ENCODE measurements around the gene SERPINB7. TPM values are rescaled to one million over a fixed set of nuclear protein-coding genes. Genes with fewer than 3 reads are reported as not detected.
A peak's percentile ranks its signal among the peaks of the same experiment; 100 is the strongest.

SERPINB7 gene
- total RNA-seq, 1 experiment from 2014 or later = 4.2 TPM

DNA sequence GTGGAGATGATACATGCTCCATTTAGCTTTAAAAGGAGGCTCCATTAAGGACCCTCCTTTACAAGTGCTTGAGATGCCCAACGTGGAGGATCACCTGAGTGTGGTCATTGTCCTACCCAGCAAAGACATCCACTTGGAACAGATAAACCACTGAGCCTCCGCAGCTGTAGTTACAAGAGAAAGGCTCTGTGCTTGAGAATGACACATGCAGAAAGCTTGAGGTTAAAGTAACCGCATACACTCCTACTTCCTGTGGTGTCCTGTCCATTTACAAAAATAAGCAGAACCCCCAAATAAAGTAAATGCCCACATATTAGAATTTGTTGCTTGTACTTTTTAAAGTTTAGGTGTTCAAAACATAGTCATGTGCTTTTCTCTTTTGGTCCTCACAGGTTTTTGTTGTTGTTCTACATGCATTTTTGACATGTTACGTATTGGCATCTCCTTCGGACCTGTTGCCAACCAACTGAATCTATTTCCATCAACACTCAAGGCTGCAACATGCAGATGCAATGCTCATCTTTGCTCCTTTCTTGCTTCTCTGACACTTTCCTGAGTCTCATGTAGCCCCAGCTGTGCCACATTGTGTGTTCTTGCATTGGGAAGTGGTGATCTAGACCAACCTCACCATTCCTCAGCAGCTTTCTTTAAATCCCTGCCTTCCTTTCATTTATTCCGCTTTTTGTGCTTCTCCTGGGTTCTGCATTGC, 56.0 kb downstream of the SERPINB7 start:
- intact Hi-C loops (cut with micrococcal nuclease; ENCODE audit: unreplicated experiment) = no loop called here
- no peaks in the 10 kb centered on the region for H3F3A ChIP-seq (ENCODE audit: insufficient read depth, low read depth)
- CTCF ChIA-PET = no interaction called here
- no peaks in the 10 kb centered on the region for H3K9me3 ChIP-seq (ENCODE audit: insufficient read depth, low read depth)
- no peak for DNase-seq
- H3K4me3 ChIP-seq = no peak overlapping the region
- H3K4me2 ChIP-seq = no peak overlapping the region
- BruUV-seq (replicated peaks) = no TSS peak
- H3K27ac ChIP-seq = no peak overlapping the region
- no peaks in the 10 kb centered on the region; the same call in 1 of the 2 replicates for H3K9me2 ChIP-seq (ENCODE audit: insufficient read depth)
- POLR2A ChIA-PET (ENCODE audit: unreplicated experiment) = no interaction called here
- no peaks in the 10 kb centered on the region for H3K27me3 ChIP-seq (ENCODE audit: insufficient read depth, low read depth)
- no peaks in the 10 kb centered on the region for H3K79me2 ChIP-seq (ENCODE audit: low read depth)
- H3K4me1 ChIP-seq (replicated peaks; ENCODE audit: insufficient read depth) = no peaks in the 10 kb centered on the region
- no peaks in the 10 kb centered on the region for H4K20me1 ChIP-seq (ENCODE audit: insufficient read depth)
- no peaks in the 10 kb centered on the region for H3K36me3 ChIP-seq (ENCODE audit: low read depth)
- H2AFZ ChIP-seq = peak overlapping the region; percentile 67; the same call in 1 of the 2 replicates
- TF ChIP-seq, protein P1, sequence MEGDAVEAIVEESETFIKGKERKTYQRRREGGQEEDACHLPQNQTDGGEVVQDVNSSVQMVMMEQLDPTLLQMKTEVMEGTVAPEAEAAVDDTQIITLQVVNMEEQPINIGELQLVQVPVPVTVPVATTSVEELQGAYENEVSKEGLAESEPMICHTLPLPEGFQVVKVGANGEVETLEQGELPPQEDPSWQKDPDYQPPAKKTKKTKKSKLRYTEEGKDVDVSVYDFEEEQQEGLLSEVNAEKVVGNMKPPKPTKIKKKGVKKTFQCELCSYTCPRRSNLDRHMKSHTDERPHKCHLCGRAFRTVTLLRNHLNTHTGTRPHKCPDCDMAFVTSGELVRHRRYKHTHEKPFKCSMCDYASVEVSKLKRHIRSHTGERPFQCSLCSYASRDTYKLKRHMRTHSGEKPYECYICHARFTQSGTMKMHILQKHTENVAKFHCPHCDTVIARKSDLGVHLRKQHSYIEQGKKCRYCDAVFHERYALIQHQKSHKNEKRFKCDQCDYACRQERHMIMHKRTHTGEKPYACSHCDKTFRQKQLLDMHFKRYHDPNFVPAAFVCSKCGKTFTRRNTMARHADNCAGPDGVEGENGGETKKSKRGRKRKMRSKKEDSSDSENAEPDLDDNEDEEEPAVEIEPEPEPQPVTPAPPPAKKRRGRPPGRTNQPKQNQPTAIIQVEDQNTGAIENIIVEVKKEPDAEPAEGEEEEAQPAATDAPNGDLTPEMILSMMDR (conservative IDR thresholded peaks at IDR 0.05) = no peak
- TF ChIP-seq EZH2 (IDR thresholded peaks at IDR 0.05; ENCODE audit: low read depth) = no peak

DNA sequence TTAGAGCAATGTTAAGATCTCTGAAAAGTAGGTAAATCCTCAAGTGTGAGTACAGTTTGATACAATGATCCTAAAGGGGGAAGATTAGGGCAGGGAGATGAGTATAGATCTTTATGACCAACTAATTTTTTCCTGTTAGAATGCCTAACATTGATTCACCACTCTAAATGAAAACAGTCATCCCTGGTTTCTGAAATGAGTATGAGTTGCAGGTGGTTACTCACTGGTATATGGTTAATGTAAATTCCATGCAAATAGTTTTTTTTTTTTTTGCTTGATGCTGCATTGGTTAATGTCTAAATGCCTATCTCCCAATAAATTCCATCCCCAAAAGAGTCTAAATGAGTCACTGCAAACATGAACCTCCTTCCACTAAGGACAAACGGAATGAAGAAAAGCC, 57.3 kb downstream of the SERPINB7 start:
- CTCF ChIA-PET = no interaction called here
- H3K27me3 ChIP-seq (ENCODE audit: insufficient read depth, low read depth) = no peaks in the 10 kb centered on the region
- TF ChIP-seq, protein P1 (conservative IDR thresholded peaks at IDR 0.05) = no peak
- TF ChIP-seq EZH2 (IDR thresholded peaks at IDR 0.05; ENCODE audit: low read depth) = no peak
- intact Hi-C loops (cut with micrococcal nuclease; ENCODE audit: unreplicated experiment) = no loop called here
- H4K20me1 ChIP-seq (ENCODE audit: insufficient read depth) = no peaks in the 10 kb centered on the region
- H3K79me2 ChIP-seq (ENCODE audit: low read depth) = no peaks in the 10 kb centered on the region
- POLR2A ChIA-PET (ENCODE audit: unreplicated experiment) = no interaction called here
- H3K9me3 ChIP-seq (ENCODE audit: insufficient read depth, low read depth) = no peaks in the 10 kb centered on the region
- H3K4me1 ChIP-seq (replicated peaks; ENCODE audit: insufficient read depth) = no peaks in the 10 kb centered on the region
- H3F3A ChIP-seq (ENCODE audit: insufficient read depth, low read depth) = no peaks in the 10 kb centered on the region
- H3K36me3 ChIP-seq (ENCODE audit: low read depth) = no peaks in the 10 kb centered on the region
- no peak overlapping the region for H3K27ac ChIP-seq
- BruUV-seq (replicated peaks) = no TSS peak
- DNase-seq = peak in 1 of 2 experiments; percentile 64
- no peaks in the 10 kb centered on the region; the same call in 1 of the 2 replicates for H3K9me2 ChIP-seq (ENCODE audit: insufficient read depth)
- H3K4me2 ChIP-seq = no peak overlapping the region
- no peak overlapping the region for H2AFZ ChIP-seq
- H3K4me3 ChIP-seq = no peak overlapping the region

DNA sequence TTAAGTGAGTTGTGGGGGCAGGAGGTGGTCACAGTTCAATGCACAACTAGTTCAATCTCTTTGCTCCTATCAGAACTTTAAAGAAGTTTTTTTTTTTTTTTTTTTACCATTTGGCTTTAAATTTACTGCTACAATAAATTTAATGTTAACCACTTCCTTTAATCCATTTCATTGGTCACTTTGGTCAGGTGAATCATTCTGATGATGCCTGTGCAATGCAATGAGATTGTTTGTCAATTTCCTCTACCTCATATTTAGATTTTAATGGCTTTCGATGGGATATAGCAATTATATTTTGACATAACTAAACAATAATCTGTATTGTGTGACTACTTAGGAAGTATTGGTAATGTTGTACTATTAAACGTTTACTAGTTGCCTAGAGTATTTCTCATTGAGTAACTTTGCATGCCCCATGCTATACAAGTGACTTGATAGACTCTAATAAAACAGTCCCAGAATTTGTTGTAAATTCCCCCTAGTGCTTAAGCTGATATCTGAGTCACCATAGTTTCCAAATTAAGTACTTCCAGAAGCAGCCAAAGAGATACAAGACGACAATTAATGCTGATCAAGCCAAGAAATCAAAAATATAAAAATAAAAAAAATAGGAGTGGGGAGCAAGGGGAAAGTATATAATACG, 59.4 kb downstream of the SERPINB7 start:
- DNase-seq = no peak
- H3K9me2 ChIP-seq (ENCODE audit: insufficient read depth) = no peaks in the 10 kb centered on the region
- no peak overlapping the region for H3K27ac ChIP-seq
- H3K4me1 ChIP-seq (replicated peaks; ENCODE audit: insufficient read depth) = no peaks in the 10 kb centered on the region
- H4K20me1 ChIP-seq (ENCODE audit: insufficient read depth) = no peaks in the 10 kb centered on the region
- H3K27me3 ChIP-seq (ENCODE audit: insufficient read depth, low read depth) = no peaks in the 10 kb centered on the region
- no peak overlapping the region for H2AFZ ChIP-seq
- TF ChIP-seq, protein P1 (conservative IDR thresholded peaks at IDR 0.05) = no peak
- no peak for TF ChIP-seq EZH2 (IDR thresholded peaks at IDR 0.05; ENCODE audit: low read depth)
- no peaks in the 10 kb centered on the region for H3F3A ChIP-seq (ENCODE audit: insufficient read depth, low read depth)
- CTCF ChIA-PET = no interaction called here
- no TSS peak for BruUV-seq (replicated peaks)
- no peaks in the 10 kb centered on the region for H3K79me2 ChIP-seq (ENCODE audit: low read depth)
- intact Hi-C loops (cut with micrococcal nuclease; ENCODE audit: unreplicated experiment) = no loop called here
- H3K4me3 ChIP-seq = no peak overlapping the region
- H3K9me3 ChIP-seq (ENCODE audit: insufficient read depth, low read depth) = no peaks in the 10 kb centered on the region
- no peak overlapping the region for H3K4me2 ChIP-seq
- H3K36me3 ChIP-seq (ENCODE audit: low read depth) = no peaks in the 10 kb centered on the region
- POLR2A ChIA-PET (ENCODE audit: unreplicated experiment) = no interaction called here

Measured in PC-9 (cell line).